HG02623 (cell line): ENCODE data around the gene CLEC14A.

ENCODE experiments used
- ATAC-seq: cut with Tn5 transposase; IDR thresholded peaks from one replicate; pipeline ENCODE4 v1.9.1; 2021; ENCODE audit warnings: moderate library complexity; ENCODE audit not compliant: unreplicated experiment

Gene CLEC14A

DNA sequence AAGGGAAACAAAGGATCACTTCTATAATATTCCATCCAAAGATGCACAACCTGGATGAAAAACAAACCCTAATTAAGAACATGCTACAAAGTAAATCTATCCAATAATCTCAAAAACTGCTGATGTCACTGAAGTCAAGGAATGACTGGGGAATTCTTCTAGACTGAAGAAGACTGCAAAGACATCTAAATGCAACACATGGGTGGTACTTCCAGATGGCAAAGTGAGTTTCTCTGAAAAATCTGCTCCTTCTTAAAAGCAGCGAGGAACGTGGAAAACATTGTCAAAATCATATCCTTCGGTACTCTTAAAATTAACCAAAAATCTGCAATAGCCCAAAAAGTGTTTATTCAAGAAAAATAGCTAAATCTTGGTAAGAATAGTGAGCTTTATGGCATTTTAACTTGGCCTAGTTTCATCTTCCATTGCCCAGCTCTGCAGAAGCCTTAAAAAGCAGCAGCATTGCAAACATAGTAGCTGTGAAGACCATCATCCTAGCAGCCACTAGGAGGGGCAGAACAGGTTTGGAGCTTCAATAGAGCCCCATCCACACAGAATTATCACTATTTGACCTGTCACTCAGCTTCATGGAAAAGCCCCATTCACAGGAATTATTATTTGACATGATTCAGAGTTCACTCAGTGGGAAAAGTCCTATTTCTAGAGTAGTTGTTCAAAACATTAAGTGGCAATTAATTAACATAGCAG, 7.4 kb downstream of the CLEC14A start:
- no peak for ATAC-seq

DNA sequence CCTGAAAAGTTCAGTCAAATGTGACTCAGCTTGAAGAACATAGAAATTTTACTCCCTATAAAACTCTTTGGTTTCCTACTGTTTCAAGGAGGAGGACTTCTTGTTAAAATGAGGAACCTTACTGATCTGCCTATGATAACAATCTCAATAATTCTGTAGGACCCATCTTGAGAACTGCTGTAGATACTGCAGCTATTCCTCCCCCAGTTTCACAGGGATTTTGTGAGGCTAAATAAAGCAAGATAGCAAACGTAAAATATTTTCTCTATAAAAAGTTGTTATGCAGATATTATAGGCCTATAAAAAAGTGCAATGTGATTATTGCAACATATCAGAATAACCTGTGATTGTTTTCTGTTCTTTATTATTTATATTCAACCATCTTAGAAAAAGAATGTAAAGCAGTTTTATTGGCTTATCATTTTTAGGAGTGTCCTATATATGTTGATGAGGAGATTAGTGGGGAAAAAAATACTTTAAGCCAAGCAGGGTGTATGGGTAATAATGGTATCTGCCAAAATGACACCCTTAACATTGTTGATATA, 12.1 kb downstream of the CLEC14A start:
- no peak for ATAC-seq

DNA sequence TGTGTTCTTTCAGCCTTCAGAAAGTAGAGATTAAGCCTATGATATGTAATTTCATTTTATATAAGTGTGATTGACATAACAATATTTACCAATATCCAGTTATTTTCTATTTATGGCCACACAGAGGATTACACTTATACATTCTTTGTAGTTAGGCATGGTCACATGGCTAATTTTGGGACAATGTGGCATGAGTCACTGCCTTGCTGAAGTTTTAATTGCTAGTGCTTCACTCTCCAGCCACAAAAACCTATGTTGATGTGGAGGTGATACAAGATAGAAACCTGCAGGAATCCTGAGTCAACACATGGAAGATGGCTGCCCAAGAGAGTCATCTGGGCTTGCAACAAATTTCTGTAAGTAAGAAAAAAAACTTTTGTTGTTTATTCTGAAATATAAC, 17.0 kb downstream of the CLEC14A start:
- ATAC-seq: no peak

DNA sequence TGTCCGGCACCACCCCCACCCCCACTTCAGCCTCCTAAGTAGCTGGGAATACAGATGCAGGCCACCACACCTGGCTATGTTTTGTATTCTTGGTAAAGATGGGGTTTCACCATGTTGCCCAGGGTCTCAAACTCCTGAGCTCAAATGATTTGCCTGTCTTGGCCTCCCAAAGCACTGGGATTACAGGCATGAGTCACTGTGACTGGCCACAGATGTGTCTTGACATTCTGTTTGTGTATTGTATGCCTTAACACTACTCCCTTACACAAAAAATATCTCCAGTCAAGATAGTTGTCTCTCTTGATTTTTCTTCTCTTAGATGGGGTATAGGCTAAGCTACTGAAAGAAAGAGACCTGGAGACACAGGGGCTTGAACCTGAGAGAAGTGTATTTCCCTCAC, 17.6 kb downstream of the CLEC14A start:
- ATAC-seq: no peak

DNA sequence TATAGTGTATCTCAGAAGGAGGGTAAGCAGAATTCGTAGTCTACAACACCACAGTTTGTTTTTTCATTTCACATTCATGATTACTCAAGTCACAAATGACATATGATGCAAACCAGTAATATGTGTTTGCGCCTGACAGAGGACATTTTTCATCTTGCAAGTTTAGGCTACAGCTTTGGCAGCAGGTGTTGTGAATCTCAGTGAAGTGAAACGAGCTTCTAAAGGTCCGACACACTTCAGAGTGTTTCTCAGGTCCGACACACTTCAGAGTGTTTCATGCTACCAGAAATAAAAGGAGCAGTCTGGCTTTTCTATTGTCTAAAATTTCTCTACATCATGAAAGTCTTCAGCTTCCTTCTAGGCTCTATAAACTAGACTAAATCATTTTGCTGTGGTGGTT, 22.7 kb downstream of the CLEC14A start:
- no peak for ATAC-seq

DNA sequence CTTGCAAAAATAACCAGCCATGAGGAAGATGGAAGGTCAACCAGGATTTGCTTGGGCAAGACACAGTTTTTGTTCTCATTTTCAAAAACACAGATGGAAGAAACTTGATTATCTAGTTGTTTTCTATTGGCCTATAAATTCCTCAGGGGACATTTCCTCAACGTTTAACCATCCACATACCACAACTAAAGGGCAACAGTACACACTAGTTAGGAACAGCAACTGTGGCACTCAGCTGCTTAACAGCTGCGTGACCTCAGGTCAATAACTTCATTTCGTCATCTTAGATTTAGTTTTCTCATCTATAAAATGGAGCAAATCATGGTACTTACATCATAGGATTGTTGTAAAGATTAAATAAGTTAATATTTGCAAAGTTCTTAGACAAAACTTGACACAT, 29.5 kb downstream of the CLEC14A start:
- no peak for ATAC-seq

DNA sequence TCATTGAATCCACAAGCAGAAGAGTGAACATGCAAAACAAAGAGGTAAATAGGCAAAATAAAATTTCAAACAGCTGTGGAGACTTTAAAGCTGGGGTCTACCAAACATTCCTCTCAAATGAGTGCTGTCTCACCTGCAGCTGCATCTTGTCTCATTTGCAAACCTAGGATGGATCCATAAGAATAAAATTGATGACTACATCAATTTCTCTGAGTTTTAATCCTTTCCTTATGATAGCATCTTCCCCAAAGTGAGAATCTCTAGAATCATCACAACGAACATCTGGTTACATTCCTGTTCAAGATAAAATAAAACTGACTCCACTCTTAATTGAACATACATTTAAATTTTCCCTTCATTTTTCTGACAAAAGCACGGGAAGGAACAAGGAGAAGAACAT, 29.9 kb downstream of the CLEC14A start:
- ATAC-seq: no peak

DNA sequence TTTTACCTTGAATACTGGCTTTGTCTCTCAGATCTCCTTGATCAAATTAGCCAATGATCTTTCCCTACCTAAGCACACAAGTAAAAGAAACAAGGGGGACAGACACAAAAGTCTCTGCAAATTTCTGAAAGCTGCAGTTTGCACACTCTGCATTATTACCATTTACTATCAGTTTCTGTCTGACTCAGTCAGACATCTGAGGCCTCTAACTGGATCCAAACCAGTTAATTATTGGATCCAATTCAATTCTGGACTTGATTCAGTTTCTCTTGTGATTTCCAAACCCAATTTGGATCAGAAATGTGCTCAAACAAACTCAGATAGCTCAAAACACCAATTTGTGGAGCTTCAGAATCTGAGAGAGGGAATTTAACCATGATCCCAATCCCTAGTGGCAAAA, 31.6 kb downstream of the CLEC14A start:
- no peak for ATAC-seq

DNA sequence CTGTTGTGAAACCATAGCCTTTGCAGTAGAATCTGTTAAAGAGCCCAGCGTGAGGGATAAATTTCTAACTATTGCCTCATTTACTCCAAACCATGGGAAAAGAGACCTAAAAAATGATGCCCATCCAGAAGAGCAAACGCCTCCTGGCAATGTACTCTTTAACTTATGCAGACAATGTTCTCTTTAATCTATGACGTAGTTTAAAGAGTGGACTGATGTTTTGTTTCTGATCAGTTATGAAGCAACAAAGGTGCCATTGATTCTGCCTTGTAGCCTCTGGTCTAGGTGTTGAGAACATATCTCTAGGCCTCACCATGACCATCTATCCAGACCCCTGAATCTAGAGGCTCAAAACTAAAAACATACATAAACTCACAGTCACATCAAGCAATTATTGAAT, 34.8 kb downstream of the CLEC14A start:
- no peak for ATAC-seq

DNA sequence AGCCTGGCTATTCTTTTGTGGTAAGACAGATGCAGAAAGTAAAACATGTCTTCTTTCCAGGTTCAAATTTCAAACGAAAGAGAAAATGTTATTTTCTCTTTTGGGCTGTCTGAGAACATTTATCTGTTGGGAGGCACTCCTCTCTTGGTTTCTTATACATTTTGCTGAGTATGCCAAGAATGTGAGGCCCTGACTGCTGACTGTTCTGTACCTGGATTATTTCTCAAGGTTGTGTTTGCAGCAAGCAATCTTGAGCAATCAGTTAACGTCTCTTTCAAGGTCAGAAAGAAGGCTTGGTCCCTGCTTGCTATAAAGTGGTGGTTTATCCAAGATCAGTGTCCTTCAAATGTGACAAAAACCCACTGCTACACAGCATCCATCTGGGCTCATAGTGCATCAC, 38.3 kb downstream of the CLEC14A start:
- no peak for ATAC-seq

DNA sequence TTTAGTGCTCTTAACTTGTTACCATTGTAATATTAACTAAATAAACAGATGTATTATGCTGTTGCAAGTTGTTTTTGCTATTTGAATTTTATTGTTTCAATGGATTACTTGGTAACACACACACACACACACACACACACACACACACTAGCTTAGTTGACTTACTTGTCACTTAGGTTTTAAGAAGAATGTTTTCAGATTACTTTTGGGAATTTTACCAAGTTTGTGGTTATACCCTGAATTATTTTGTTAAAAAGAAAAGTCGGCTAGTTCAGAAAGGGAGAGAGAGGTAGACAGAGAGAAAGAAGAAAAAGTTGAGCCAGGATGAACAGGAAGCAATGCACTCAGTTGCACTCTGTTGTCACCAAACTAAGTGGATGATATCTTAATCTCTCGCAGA, 42.9 kb downstream of the CLEC14A start:
- no peak for ATAC-seq

DNA sequence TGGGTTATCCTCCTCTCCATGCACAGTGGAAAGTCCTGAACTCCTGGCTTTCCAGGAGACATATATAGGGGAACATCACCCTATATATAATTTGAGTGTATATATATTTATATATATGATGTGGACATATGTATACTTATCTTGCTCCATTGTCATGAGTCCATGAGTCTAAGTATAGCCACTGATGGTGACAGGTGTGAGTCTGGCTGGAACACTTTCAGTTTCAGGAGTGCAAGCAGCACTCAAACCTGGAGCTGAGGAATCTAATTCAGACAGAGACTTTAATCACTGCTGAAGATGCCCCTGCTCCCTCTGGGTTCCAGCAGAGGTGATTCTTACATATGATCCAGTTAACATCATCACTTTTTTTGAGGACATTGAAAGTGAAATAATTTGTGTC, 43.8 kb downstream of the CLEC14A start:
- ATAC-seq: no peak

DNA sequence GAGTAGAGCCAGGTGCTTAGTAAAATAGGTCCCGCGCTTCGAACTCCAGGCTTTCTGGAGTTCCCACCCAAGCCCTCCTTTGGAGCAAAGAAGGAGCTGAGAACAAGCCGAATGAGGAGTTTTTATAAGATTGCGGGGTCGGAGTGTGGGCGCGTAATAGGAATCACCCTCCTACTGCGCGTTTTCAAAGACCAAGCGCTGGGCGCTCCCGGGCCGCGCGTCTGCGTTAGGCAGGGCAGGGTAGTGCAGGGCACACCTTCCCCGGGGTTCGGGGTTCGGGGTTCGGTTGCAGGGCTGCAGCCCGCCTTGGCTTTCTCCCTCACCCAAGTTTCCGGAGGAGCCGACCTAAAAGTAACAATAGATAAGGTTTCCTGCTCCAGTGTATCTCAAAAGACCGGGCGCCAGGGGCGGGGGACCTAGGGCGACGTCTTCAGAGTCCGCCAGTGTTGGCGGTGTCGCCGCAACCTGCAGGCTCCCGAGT, 44.6 kb downstream of the CLEC14A start:
- ATAC-seq: no peak

DNA sequence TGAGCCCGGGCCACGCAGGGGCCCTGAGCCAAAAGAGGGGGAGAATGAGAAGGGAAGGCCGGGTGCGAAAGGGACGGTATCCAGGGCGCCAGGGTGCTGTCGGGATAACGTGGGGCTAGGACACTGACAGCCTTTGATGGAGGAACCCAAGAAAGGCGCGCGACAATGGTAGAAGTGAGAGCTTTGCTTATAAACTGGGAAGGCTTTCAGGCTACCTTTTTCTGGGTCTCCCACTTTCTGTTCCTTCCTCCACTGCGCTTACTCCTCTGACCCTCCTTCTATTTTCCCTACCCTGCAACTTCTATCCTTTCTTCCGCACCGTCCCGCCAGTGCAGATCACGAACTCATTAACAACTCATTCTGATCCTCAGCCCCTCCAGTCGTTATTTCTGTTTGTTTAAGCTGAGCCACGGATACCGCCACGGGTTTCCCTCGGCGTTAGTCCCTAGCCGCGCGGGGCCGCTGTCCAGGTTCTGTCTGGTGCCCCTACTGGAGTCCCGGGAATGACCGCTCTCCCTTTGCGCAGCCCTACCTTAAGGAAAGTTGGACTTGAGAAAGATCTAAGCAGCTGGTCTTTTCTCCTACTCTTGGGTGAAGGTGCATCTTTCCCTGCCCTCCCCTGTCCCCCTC, 45.2 kb downstream of the CLEC14A start:
- ATAC-seq: no peak

DNA sequence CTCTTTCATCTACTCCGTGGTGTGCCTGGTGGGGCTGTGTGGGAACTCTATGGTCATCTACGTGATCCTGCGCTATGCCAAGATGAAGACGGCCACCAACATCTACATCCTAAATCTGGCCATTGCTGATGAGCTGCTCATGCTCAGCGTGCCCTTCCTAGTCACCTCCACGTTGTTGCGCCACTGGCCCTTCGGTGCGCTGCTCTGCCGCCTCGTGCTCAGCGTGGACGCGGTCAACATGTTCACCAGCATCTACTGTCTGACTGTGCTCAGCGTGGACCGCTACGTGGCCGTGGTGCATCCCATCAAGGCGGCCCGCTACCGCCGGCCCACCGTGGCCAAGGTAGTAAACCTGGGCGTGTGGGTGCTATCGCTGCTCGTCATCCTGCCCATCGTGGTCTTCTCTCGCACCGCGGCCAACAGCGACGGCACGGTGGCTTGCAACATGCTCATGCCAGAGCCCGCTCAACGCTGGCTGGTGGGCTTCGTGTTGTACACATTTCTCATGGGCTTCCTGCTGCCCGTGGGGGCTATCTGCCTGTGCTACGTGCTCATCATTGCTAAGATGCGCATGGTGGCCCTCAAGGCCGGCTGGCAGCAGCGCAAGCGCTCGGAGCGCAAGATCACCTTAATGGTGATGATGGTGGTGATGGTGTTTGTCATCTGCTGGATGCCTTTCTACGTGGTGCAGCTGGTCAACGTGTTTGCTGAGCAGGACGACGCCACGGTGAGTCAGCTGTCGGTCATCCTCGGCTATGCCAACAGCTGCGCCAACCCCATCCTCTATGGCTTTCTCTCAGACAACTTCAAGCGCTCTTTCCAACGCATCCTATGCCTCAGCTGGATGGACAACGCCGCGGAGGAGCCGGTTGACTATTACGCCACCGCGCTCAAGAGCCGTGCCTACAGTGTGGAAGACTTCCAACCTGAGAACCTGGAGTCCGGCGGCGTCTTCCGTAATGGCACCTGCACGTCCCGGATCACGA, 46.0 kb downstream of the CLEC14A start:
- no peak for ATAC-seq

DNA sequence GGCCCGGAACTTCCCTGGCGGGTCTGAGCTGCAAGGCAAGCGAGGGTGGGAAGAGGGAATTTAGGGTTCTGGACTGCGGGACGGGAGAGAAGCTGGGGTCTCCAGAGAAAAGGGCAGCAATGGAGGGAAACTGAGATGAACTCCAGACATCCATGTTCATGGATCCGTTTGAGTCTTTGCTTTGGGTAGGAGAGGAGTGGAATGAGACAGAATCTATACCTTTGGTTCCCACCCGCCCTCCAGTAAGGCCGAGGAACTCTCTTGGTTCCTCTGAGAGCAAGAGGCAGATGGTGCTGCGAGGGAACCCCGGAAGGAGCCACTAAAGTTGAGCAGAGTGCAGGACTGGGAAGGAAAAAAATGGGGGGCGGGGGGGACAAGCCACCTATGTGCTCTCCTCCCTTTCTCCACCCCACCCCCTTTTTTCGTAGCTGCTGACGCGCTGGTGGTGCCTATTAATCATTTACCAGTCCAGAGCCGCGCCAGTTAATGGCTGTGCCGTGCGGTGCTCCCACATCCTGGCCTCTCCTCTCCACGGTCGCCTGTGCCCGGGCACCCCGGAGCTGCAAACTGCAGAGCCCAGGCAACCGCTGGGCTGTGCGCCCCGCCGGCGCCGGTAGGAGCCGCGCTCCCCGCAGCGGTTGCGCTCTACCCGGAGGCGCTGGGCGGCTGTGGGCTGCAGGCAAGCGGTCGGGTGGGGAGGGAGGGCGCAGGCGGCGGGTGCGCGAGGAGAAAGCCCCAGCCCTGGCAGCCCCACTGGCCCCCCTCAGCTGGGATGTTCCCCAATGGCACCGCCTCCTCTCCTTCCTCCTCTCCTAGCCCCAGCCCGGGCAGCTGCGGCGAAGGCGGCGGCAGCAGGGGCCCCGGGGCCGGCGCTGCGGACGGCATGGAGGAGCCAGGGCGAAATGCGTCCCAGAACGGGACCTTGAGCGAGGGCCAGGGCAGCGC, 47.0 kb downstream of the CLEC14A start:
- no peak for ATAC-seq

DNA sequence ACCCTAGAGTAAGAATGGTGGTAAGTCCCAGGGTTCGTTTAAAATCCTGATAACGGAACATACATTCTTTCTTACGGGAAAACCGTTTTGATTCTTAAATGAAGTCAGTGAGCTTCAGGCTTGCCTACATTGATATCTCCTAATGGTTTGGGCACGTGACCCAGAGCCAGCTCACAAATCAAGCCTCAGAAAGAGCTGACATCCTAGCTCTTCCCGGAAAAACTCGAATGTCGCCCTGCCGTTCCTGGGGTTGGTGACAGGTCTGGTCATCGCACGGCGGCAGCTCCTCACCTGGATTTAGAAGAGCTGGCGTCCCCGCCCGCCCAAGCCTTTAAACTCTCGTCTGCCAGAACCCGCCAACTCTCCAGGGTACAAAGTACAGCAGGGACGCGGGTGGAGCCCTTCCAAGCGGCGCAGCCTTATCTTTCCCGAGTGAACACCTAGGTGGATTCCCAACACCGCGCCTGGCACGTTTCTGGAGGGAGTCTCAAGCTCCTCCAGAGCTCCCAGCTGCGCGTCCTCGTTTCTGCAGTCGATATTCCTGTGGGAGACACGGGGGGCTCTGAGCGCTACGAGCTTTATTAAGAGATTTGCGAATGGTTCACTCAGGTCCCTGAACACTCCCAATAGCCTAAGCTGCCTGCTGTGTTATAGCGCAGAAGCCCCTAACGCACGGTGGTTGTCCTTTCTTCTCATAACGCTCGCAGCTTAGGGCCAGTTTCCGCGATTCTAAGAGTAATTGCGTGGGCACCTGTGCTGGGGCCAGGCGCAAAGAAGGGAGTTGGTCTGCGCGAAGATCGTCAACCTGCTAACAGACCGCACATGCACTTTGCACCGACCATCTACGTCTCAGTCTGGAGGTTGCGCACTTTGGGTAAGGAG, 47.9 kb downstream of the CLEC14A start, which contains the start of gene SSTR1:
TSS of gene SSTR1 (plus strand) at position 169 of the 882 bp plus-strand sequence. CDS start 1,486 bp downstream, outside the sequence.
- no peak for ATAC-seq

DNA sequence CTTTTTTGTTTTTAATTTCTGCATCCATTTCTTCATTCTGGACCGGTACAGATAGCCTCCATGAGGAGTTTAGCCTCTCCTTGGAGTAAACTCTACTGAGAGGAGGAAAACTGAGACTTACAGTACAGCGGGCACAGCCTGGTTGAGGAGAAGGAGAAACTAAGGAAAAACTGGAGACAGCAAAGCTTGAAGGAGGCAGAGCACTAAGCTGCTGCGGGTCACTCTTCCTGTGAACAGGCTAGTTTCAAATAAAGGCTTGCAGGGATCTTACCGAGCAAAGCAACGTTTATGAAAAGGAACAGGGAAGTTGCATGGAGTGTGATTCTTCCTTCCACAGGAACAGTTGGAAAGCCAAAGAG, 48.5 kb downstream of the CLEC14A start:
- no peak for ATAC-seq

DNA sequence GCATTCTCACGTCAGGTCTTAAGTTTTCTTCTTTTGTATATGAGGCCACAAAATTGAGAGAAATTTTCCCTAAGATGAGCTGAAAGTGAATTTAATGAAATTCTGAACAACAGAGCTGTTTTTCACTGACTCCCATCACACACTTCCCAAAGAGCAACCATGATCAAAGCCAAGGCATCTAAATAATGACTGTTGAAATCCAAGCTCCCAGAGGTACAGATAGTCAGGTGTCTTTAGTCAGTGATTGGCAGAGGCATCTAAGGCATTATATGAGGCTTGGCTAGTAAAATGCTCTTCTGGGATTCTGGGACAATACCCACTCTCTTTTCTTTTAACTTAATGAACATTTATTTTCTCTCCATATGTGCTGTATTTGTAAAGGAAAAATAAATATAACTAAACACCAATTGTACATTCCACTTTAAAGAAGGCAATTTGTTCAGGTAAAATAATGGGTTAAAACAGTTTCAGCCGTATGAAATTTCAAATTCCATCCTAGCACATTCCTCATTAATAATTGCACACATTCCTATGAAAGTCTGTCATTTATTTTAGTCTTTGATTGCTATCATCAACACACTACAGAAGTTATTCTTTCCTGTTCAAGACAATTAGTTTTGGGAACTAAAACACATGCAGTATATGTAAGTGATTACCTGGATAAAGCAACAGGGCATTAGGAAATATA, 49.1 kb downstream of the CLEC14A start:
- ATAC-seq: no peak
